Measurements from ENCODE around the gene RHBDF2. TPM values are rescaled to one million over a fixed set of nuclear protein-coding genes. Genes with fewer than 3 reads are reported as not detected.

RHBDF2 gene
- total RNA-seq, 4 donors from 2014 or later, result 33.1 to 99.0 (median 73.5) TPM

- H3K9me3 ChIP-seq, result no peaks in the 10 kb centered on the region
- TF ChIP-seq EP300 (IDR thresholded peaks at IDR 0.05) (no peak), POLR2A (IDR thresholded peaks at IDR 0.05) (no peak), CTCF (IDR thresholded peaks at IDR 0.05) (no peak)
- no peak overlapping the region for H3K4me3 ChIP-seq
- peaks cover 0 to 36% (median 0%) of the 10 kb centered on the region in 3 donors for H3K36me3 ChIP-seq
- DNase-seq (ENCODE audit: low spot score in 2 of 2), result no peak
- H3K27me3 ChIP-seq, result no peaks in the 10 kb centered on the region
- peaks cover 0 to 10% (median 0%) of the 10 kb centered on the region in 4 donors for H3K4me1 ChIP-seq
- WGBS, 2 donors, result 62 to 85% methylated on average over 5 to 6 of the region's 8 CpGs
- H3K27ac ChIP-seq, result no peak overlapping the region
Observed at GRCh38 chr17:76467809-76468633, 33.2 kb downstream of the RHBDF2 start.

- Histone ChIP-seq H3K27ac (peak within 1 kb of the TSS in 1 of 4 donors; percentile 15), H3K4me3 (no peak within 1 kb of the TSS), H3K9me3 (no peaks in the 10 kb centered on the region), H3K27me3 (no peaks in the 10 kb centered on the region), H3K36me3 (peaks cover 0 to 30% (median 0%) of the 10 kb centered on the region in 3 donors), H3K4me1 (peaks cover 0 to 10% (median 0%) of the 10 kb centered on the region in 4 donors)
- DNase-seq (ENCODE audit: low spot score in 2 of 2), result no peak
- no peak for TF ChIP-seq CTCF (IDR thresholded peaks at IDR 0.05)
- TF ChIP-seq POLR2A (IDR thresholded peaks at IDR 0.05), result no peak
- no peak for TF ChIP-seq EP300 (IDR thresholded peaks at IDR 0.05)
- 63% methylated on average over 10 to 11 of the region's 11 CpGs for WGBS, 2 donors
Observed at GRCh38 chr17:76467366-76467765, 33.9 kb downstream of the RHBDF2 start, which contains the start of gene AANAT. AANAT (plus strand) TSS chr17:76467603; CDS start chr17:76468747, 1,144 bp downstream.

- H3K36me3 ChIP-seq, result peaks cover 0 to 24% (median 0%) of the 10 kb centered on the region in 3 donors
- no peaks in the 10 kb centered on the region for H3K27me3 ChIP-seq
- DNase-seq (ENCODE audit: low spot score in 2 of 2), result no peak
- no peak overlapping the region for H3K4me3 ChIP-seq
- H3K9me3 ChIP-seq, result no peaks in the 10 kb centered on the region
- TF ChIP-seq EP300 (IDR thresholded peaks at IDR 0.05) (no peak), POLR2A (IDR thresholded peaks at IDR 0.05) (no peak), CTCF (IDR thresholded peaks at IDR 0.05) (no peak)
- H3K27ac ChIP-seq, result peak overlapping the region in 1 of 4 donors; percentile 15
- WGBS, 2 donors, result 84% methylated on average over 5 to 6 of the region's 6 CpGs
- H3K4me1 ChIP-seq, result peaks cover 0 to 10% (median 0%) of the 10 kb centered on the region in 4 donors
Observed at GRCh38 chr17:76466775-76467130, 34.5 kb downstream of the RHBDF2 start.

- H3K27me3 ChIP-seq, result no peaks in the 10 kb centered on the region
- WGBS, 2 donors, result 78 to 81% methylated on average over 21 to 22 of the region's 24 CpGs
Observed at GRCh38 chr17:76462556-76463290, 38.5 kb downstream of the RHBDF2 start.

More at GRCh38 chr17:76462556-76463290, 38.5 kb downstream of the RHBDF2 start:
- peaks cover 0 to 10% (median 0%) of the 10 kb centered on the region in 4 donors for H3K4me1 ChIP-seq
- no peak for DNase-seq (ENCODE audit: low spot score in 2 of 2)
- H3K9me3 ChIP-seq, result no peaks in the 10 kb centered on the region
- TF ChIP-seq CTCF (IDR thresholded peaks at IDR 0.05) (no peak), POLR2A (IDR thresholded peaks at IDR 0.05) (no peak), EP300 (IDR thresholded peaks at IDR 0.05) (no peak)
- no peaks in the 10 kb centered on the region for H3K36me3 ChIP-seq
- H3K4me3 ChIP-seq, result no peak overlapping the region
- H3K27ac ChIP-seq, result no peak overlapping the region
